IPS DF 19.7 (cell line): ENCODE results near the gene AKR7A3.
"Not testable (repeated sequence)": the region's sequence is repeated elsewhere in the genome, so short reads cannot be mapped to it uniquely, and the experiment has no call there.

Experiments
- DNase-seq: peaks from one replicate; pipeline ENCODE4 v3.0.0-alpha.2; 2013; ENCODE audit warnings: low read depth, low spot score

The AKR7A3 gene

DNA sequence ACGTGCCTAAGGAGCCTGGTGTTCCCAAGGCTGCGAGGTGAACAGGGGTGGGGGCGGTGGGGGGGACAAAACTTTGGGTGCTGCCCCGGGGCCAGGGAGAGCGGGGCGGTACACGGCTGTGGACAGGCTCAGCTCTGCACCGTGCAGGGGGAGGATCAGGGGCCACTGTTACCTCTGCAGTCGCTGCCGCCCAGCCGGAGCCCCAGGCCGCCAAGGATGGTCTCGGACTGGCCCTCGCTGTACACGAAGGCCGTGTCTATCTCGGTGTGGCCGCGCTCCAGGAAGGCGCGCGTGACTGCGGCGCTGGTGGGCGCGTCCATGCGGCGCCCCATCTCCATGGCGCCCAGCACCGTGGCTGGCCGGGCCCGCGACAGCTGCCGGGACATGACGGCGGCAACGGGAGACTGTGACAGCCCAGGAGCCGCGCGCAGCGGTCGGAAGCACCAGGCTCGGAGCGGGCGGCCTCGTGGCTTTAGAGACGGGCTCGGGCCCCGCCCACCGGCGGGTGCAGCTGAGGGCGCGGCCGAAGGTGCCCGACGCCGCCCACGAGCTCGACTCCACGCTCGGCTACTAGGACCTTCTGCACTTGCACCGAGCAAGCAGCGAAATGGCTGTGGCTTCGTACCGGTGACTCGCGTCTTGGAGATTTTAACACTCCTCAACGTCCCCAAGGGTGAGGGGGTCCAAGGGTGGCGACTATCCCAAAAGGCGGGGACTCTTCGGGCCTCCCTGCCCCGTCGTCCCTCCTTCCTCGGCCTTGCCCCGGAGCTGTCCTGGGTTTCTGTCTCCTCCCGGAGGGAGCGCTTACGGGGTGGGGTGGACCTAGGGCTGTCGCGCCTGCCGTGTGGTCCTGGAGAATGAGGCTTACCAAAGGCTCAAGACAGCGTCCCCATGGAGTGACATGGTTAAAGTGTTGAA, at the start of gene AKR7A3:
Gene AKR7A3 (minus strand): TSS at position 447 of the 918 bp plus-strand sequence. CDS start 61 bp downstream, at position 386.
- DNase-seq, result not testable (repeated sequence)

DNA sequence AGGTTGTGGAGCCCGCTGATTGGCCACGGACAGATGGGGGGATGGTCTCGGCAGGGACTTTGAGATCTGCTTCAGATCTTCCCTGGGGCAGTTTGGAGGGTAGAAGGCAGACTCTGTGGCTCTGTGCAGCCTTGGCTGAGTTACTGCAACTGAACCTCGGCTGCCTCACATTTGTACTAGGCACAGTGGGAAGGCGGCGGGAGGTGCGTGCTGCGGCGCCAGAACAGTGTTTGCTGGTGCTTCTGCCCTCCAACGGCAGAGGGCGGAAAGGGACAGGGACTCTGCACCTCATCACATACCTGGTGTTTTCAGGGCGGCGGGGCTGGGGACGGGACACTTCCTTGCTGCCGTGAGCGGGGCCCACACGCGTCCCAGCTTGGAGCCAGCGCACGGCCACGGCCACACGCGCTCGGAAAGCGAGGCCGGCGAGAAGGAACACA, 49.8 kb upstream of the AKR7A3 start:
- peak; percentile 60 for DNase-seq

DNA sequence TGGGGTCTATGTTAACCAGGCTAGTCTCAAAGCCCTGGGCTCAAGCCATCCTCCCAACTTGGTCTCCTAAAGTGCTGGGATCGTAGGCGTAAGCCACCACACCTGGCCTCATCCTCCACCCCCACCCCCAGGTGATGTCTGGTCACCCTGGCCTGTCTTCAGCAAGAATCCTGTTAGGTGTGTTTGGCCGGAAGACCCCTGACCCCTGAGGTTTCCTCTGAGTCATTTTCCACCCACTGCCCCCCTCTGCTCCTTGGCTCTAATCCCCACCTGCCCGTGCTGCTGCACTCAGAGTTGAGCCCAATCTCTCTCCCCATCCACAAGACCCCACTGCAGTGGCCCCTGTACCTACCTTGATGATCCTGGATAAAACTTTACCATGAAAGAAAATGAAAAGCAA, 48.7 kb upstream of the AKR7A3 start:
- no peak for DNase-seq

DNA sequence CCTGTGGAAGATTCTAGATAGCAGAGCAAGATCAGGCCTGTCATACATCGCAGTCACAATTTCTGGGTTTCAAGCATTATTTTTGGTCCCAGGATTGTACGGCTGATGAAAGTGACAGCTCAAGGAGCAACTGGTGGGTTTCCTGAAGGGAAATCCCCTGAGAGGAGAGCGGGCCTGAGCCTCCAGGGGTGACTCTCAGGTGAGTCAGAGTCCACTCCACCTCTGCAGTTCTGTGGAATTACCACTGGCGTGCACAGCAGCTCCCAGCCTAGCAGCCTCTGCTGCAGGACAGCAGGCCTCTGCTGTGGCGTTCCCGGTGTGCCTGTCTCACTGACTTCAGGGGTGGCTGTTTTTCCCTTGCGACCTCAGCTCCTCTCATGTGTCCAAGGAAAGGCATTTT, 48.0 kb upstream of the AKR7A3 start:
- DNase-seq, result no peak

DNA sequence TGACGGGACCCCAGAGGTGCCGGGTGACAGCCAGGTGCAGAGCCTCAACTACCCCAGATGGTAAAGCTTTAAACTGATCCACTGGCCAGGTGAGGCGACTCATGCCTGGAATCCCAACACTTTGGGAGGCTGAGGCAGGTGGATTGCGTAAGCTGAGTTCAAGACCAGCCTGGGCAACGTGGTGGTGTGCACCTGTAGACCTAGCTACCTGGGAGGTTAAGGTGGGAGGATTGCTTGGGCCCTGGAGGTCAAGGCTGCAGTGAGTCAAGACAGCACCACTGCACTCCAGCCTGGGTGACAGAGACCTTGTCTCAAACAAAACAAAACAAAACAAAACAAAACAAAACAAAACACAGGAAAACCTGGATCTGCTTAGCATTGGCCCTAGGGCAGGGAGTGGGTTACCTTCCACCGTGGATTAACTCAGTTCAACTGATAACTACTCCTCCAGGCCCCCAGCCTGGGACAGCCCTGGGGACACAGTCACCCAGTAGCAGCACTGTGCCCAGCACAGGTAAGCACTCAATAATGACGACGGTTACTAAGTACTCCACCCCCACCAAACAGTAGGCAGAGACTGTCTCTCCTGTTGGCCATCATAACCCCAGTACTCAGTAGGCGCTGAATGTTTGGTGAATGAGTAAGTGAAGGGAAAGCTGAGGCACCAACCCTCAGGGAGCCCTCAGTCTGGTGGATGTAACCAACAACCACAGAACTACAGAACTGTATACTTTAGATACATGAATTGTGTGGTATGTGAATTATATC, 45.2 kb upstream of the AKR7A3 start:
- no peak for DNase-seq

DNA sequence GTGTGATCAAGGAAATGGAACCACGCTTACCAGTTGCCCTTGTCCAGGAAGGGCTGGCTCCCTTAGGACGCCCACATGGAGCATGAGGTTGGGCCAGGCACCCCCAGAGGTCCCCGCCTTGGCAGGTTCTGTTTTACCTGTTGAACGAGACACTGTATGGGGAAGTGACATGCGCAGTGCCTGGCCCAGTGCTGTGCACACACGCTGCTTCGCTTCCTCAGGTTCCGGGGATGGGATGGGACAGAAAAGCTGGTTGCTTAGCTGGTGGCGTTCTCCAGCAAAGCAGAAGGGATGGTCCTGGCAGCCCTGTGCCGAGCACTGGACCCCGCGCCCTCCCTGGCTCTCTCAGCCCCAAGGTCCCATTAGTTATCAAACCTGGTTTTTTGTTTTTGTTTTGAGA, 44.3 kb upstream of the AKR7A3 start:
- DNase-seq, result no peak

DNA sequence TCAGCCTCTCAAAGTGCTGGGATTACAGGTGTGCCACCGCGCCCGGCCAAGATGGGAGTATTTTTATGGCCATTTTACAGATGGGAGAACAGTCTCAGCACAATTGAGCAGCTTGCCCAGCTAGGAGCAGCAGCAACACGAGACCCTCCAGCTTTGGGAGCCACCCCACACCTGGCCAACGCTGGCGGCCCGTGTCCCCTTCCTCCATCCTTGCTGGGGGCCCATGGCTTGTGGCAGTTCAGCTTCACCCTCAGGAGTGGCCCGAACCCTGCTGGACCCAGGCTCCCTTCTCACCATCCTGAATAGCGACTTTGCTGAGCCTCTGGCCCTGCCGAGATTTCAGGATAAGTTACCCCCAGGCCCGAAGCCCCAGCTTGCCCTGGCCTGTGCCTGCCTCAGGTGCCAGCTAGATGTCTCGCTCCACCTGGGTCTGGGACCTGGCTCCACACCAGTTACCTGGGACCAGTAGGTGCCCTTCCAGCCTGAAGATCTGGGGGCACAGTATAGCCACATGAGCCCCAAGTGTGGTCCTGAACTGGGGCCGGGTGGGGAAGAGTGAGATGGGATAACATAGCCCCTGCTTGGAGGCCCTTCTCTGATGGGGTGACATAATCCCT, 42.8 kb upstream of the AKR7A3 start:
- DNase-seq, result no peak

DNA sequence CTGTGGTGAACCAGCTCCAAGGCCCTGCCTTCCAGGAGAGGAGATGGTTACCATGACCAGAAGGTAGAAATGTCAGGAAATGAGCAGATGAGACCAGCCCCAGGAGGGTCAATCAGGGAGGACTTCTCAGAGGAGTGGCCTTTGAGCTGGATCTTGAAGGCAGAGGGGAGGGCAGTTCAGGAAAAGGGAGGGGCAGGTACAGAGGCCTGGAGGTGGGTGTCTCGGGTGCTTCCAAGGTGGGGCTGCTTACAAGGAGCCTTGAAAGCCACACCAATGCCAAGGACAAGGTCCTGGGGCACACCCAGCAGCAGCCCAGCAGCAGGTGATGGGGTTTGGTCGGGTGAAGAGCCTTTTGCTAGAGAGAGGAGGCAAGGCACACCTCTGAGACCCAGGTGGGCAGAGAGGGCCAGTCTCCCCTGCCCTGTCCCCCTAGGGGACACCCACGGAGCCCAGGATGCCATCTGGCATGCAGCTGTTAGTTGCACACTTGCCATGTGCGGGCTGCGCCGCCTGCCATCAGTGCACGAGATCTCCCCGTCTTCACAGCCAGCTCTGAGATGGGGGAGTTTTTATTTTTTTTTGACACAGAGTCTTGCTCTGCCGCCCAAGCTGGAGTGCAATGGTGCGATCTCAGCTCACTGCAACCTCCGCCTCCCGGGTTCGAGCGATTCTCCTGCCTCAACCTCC, 42.0 kb upstream of the AKR7A3 start:
- no peak for DNase-seq

DNA sequence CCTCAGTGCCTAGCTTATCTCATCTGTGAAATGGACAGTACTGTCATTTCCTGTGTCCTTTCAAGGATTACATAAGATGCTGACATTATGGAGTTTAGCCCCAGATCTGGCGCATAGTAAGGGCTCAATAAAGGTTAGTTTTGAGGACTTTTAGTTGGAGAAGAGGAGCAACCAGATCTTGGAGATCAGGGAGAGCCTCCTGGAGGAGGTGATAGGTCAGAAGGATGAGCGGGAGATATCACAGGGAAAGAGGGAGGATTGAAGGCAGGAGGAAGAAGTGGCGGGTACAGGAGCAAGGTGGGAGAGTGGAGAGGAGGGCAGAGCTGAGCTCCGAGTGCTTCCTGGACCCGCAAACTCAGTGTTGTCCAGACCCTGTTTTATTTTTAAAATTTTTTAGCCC, 41.0 kb upstream of the AKR7A3 start:
- DNase-seq, result no peak

DNA sequence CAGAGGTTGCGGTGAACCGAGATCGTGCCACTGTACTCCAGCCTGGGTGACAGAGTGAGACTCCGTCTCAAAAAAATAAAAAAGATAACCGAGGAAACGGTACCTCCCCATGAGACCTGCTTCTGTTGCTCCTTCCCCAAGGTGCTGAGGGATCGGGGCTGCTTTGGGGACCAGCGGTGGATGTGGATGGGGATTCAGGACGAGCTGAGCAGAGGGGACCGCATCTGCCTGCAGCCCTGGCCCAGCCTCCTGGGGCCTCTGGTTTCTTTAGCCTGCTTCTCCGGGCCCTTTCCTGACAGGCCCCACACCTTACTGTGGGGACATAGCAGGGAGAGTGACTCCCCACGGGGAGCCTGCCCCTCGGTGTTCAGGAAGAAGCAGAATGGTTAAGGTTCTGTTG, 40.6 kb upstream of the AKR7A3 start:
- DNase-seq, result no peak

DNA sequence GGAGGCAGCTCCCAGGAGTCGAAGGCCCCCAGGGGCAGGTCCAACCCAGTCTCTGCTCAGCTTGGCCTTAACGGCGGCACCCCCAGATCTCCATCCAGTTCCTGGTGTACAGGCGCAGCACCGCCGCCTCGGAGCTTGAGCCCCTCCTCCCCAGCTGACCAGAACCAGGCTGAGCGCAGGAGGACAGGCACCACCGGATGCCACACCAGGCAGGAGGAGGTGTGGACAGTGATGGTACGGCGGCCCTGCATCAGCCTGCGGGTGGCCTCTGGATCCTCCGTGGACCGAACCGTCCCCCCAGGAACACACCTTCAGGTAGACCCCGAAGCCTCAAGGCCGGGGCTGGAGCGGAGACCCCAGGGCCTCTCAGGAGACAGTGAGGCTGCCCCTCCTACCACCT, 39.9 kb upstream of the AKR7A3 start:
- DNase-seq, result no peak

DNA sequence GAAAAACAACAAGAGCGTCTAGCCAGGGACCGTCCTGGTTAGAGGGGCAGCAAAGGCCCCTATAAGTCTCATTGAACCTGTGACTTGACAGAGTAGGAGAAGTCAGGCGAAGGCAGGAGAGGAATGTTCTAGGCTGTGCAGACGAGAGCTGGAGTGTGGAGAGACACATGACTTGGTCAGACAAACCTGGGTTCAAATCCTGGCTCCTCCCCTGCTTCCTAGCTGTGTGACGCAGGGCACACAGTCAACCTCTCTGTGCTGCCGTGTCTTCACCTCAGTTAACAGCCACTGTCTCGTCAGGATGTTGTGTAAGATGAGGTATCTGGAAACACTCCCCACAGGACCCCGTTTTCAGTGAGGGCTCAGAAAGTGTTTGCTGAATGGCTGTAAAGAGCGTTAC, 39.2 kb upstream of the AKR7A3 start:
- DNase-seq, result no peak

DNA sequence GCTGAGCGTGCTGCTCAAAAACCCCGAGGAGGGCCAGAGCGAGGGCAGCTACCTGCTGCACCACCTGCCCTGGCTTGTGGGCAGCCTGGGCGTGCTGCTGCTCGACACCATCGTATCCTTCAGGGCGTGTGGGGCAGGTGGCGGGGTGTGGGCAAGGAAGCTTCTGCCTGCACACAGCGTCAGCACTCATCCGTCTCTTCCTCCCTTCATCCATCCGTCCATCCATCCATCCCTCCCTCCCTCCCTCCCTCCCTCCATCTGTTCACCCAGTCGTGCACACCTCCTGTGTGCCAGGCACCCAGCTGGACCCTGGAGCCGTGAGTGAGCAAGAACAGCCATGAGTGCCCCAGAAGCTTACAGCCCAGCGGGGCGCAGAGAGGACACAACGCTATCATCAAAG, 38.7 kb upstream of the AKR7A3 start:
- DNase-seq, result no peak

DNA sequence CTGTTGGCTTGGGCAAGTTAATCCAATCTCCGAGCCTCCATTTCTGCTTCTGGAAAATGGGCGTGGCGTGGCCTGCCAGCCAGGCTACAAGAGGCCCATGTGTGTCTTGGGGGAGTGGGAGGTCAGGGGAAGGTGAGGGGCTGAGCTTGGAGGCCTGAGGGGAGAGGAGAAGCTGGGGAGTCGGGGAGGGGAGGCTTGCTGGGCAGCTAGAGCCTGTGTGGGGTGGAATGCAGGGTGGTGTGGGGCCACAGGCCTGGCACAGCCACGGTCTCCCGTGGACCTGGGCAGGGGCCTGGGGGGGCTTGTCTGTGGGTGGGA, 38.1 kb upstream of the AKR7A3 start:
- no peak for DNase-seq

DNA sequence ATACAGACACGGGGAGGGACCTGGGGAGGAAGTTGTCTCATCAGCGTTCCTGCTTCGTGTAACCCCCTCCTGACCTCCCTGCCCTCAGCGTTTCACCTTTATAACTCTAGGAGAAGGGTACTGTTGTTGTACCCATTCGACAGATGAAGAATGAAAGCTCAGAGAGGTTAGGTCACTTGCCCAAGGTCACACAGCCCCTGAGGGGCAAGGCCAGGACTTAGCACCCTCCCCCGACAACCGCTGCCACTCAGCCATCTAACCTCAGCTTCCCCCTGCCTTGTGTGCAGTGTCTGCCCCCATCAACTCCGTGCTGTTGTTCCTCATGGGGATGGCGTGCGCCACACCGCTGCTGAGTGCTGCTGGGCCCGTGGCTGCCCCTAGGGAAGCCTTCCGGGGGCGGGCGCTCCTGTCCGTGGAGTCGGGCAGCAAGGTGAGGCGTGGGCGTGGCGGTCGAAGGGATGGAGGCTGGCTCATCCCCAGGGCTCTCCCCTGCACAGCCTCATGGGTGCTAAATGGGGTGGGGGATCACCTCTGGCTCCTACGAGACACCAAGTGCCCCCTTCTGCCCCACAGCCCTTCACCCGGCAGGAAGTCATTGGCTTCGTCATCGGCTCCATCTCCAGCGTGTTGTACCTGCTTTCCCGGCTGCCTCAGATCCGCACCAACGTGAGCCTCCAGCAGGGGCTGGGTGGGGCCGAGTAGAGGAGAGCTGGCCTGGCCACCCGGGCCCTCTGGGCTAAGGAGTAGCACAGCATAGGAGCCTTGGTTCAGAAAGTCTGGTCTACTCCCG, 37.6 kb upstream of the AKR7A3 start:
- DNase-seq, result no peak

DNA sequence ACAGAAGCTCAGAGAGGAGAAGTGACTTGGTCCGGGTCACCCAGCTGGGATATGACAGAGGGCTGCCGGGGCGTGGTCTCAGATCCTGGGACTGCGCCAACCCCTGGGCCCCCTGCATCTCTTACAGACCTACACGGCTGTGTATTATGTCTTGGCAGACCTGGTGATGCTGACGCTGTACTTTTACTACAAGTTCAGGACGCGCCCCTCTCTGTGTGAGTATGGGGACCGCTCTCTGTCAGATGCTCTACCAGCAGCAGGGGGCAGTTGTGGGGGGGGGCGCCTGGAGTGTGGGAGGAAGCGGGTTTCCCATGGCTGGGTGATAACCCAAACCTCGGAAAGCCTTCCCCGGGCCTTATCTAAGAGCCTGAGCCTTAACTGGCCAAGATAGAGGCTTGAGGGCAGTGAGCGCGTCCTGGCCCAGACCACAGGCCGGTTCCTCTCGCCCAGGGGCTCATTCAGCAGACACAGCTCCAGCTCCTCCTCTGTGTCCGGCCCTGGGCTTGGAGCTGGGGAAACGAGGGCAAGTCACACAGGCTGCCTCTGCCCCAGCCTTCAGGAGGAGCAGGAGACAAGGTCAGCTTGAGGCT, 36.9 kb upstream of the AKR7A3 start:
- DNase-seq, result no peak

DNA sequence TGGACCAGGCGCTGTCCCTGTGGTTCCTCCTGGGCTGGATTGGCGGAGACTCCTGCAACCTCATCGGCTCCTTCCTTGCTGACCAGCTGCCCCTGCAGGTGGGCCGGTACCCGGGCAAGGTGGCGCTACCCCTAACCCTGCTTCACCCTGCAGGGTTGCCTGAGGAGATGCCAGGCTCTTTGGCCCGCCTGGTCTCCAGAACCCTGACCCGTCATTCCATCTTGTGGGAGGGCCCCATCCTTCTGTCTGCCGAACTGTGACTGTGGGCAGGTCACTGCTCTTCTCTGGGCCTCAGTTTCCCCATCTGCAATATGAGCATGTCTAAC, 36.1 kb upstream of the AKR7A3 start:
- DNase-seq, result no peak

DNA sequence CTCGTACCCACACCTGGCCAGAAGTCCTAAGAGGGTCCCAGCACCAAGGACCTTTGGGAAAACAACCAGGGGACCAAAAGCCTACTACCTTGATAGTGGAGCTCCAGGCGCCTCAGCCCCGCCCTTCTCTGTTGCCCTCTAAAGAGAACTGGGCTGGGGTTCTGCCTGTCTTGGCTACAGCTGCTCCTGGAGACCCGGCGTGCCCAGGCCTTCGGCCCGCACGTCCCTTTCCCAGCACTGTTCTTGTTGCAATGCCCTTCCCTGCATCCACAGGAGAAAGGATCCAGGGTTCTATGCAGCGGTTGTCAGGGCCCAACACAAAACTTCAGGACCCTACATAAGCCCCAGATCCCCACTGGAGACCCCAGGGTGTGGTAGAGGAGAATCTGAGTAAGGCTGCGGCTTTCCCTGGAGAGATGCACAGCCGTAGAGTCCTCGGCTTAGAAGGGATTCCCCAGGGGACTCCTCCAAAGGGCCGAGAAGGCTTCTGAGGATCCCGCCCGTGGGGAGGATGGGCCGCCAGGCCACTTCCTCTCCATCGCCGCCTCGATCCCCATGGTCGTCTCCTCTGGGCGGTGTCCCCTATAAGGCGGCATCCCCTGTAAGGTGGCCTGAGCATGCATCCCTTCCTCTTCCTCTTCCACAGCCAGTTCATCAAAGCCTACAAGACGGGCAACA, 35.6 kb upstream of the AKR7A3 start:
- DNase-seq, result no peak

DNA sequence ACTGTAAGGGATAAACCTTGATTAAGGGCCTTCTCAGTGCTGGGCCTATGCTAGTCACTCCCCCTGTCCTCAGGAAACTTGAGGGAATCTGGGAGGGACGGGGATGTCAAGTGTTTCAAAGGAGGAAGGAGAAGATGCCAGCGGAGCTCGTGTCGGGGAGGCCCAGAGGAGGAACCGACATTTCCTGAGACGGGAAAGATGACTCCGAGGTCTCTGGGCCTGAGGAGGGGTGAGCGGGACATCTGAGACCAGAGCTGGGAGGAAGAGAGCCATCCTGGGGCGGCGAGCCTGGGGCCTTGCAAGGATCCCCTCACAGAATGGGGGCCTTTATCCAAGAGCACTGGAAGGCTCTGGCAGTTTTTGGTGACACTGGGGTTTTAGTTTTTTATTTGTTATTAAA, 33.9 kb upstream of the AKR7A3 start:
- no peak for DNase-seq

DNA sequence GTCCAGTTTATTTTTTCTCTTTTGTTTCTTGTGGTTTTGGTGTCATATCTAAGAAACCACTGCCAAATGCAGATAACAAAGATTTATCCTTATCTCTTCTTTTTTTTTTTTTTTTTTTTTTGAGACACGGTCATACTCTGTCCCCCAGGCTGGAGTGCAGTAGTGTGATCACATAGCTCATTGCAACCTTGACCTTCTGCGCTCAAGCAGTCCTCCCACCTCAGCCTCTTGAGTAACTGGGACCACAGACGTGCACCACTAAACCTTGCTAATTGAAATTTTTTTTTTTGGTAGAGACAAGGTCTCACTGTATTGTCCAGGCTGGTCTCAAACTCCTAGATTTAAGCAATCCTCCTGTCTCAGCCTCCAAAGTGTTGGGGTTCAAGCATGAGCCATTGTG, 32.5 kb upstream of the AKR7A3 start:
- DNase-seq, result no peak
